HepG2 (cell line): ENCODE data around the gene TNRC18.

Experiments used
- CBX5 ChIP-seq: sonication (generic); formaldehyde crosslinking; IDR thresholded peaks from 2 replicates; pipeline ENCODE4 v1.4.0; 2020; ENCODE audit warnings: missing genetic modification reagents, borderline replicate concordance
- CHD4 ChIP-seq: fragments of 200-600 bp; sonication (generic); IDR thresholded peaks from 2 replicates; pipeline ENCODE4 v1.7.0; 2017; ENCODE audit warnings: mild to moderate bottlenecking, low read length, borderline replicate concordance
- POLR2AphosphoS5 ChIP-seq: IDR thresholded peaks from 2 replicates; pipeline ENCODE4 v1.6.1; 2012; ENCODE audit warnings: low read depth, low read length
- REPIN1 ChIP-seq: sonication (generic); formaldehyde crosslinking; IDR thresholded peaks from 2 replicates; pipeline ENCODE4 v1.8.0; 2022; ENCODE audit warnings: missing genetic modification reagents, low read depth, mild to moderate bottlenecking, borderline replicate concordance
- ZBTB38 ChIP-seq: sonication (generic); formaldehyde crosslinking; IDR thresholded peaks from 2 replicates; pipeline ENCODE4 v1.5.1; 2020; ENCODE audit warnings: mild to moderate bottlenecking, missing genetic modification reagents
- ZNF383 ChIP-seq: sonication (generic); formaldehyde crosslinking; IDR thresholded peaks from 2 replicates; pipeline ENCODE4 v1.4.0; 2020; ENCODE audit warnings: missing genetic modification reagents, mild to moderate bottlenecking, borderline replicate concordance
- ZNF788 ChIP-seq: sonication (generic); formaldehyde crosslinking; IDR thresholded peaks from 2 replicates; pipeline ENCODE4 v1.5.0; 2020; ENCODE audit warnings: mild to moderate bottlenecking, missing genetic modification reagents, borderline replicate concordance
- TF ChIP-seq, protein P1 (sequence below): sonication (generic); formaldehyde crosslinking; IDR thresholded peaks from 2 replicates; pipeline ENCODE4 v1.4.0; 2020; ENCODE audit warnings: missing genetic modification reagents
- TF ChIP-seq, protein P2 (sequence below): sonication (generic); formaldehyde crosslinking; IDR thresholded peaks from 2 replicates; pipeline ENCODE4 v1.9.0; 2021; ENCODE audit warnings: missing genetic modification reagents, borderline replicate concordance
- TF ChIP-seq, protein P3 (sequence below): IDR thresholded peaks from 2 replicates; pipeline ENCODE4 v1.6.1; 2016; ENCODE audit warnings: low read depth, control low read depth

DNA sequence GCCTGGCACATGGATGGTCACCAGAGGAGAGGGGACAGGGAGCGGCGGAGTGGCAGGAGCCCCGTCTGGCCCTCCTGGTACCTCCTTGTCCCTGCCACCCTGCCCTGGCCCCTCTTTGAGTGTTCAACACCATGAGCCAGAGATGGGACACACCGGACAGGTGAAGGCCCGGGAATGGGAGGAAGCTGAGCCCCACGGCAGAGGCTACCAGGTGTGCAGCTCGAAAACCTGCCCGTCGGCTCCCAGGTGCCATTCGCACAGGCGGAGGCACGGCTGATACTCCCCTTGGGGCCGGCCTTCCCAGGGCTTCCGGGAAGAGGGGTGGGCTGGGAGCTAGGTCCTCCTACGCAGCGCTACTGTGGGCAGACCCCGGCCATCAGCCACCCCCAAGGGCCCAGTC is 44.1 kb downstream of the TNRC18 start:
- no peak for TF ChIP-seq REPIN1
- no peak for TF ChIP-seq POLR2AphosphoS5
- no peak for TF ChIP-seq ZNF383 (CRISPR knock-in tag)
- TF ChIP-seq, protein P1, sequence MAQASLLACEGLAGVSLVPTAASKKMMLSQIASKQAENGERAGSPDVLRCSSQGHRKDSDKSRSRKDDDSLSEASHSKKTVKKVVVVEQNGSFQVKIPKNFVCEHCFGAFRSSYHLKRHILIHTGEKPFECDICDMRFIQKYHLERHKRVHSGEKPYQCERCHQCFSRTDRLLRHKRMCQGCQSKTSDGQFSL (CRISPR knock-in tag), result no peak
- TF ChIP-seq ZBTB38 (CRISPR knock-in tag), result no peak
- TF ChIP-seq, protein P2, sequence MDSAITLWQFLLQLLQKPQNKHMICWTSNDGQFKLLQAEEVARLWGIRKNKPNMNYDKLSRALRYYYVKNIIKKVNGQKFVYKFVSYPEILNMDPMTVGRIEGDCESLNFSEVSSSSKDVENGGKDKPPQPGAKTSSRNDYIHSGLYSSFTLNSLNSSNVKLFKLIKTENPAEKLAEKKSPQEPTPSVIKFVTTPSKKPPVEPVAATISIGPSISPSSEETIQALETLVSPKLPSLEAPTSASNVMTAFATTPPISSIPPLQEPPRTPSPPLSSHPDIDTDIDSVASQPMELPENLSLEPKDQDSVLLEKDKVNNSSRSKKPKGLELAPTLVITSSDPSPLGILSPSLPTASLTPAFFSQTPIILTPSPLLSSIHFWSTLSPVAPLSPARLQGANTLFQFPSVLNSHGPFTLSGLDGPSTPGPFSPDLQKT (CRISPR knock-in tag), result no peak
- TF ChIP-seq ZNF788 (CRISPR knock-in tag), result no peak
- TF ChIP-seq CBX5, result no peak
- no peak for TF ChIP-seq CHD4
- TF ChIP-seq, protein P3, sequence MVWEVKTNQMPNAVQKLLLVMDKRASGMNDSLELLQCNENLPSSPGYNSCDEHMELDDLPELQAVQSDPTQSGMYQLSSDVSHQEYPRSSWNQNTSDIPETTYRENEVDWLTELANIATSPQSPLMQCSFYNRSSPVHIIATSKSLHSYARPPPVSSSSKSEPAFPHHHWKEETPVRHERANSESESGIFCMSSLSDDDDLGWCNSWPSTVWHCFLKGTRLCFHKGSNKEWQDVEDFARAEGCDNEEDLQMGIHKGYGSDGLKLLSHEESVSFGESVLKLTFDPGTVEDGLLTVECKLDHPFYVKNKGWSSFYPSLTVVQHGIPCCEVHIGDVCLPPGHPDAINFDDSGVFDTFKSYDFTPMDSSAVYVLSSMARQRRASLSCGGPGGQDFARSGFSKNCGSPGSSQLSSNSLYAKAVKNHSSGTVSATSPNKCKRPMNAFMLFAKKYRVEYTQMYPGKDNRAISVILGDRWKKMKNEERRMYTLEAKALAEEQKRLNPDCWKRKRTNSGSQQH, result no peak
